ENCODE results near the gene ALDOA.
A peak's percentile ranks its signal among the peaks of the same experiment; 100 is the strongest.

Gene ALDOA

DNA sequence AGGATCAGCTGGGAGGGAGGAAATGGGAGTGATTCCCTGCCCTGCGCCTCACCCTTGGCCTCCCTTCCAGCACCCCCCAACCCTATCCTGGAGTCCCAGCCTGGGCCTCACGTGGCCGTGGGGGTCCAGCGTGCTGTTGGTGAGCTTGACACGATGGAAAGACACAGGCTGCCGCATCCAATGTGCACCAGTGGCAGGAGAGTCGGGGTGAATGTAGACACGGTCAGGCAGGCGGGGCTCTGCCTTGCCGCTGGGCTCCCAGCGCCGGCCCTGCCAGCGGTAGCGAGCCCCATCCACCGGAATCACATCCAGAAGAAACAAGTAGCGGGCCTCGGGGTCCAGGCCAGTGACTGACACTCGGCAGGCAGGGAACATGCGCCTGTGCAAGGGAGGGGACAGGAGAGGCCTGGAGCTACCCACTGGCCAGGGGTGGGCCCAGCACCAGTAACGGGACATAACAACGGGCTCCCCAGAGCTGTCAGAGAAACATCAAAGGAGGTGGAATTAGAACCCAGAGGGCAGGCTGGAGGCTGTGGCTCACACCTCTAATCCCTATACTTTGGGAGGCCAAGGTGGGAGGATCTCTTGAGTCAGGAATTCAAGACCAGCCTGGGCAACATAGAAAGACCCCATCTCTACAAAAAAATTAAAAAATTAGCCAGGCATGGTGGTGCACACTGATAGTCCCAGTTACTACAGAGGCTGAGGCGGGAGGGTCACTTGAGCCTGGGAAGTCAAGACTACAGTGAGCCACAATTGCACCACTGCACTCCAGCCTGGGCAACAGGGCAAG lies 23.5 kb downstream of the ALDOA start:
- H3K9ac ChIP-seq: no peak overlapping the region
- H2AFZ ChIP-seq: no peak overlapping the region
- H3K4me2 ChIP-seq (ENCODE audit: low read length): no peak overlapping the region
- no peak for TF ChIP-seq CTCF (IDR thresholded peaks at IDR 0.05)
- no peaks in the 10 kb centered on the region for H3K27me3 ChIP-seq (ENCODE audit: control insufficient read depth, insufficient read depth, low read length)
- H3K4me3 ChIP-seq (ENCODE audit: low read depth, low read length): no peak overlapping the region
- no peak overlapping the region for H3K27ac ChIP-seq
- H3K36me3 ChIP-seq (ENCODE audit: control insufficient read depth, insufficient read depth, low read length): no peaks in the 10 kb centered on the region
- H3K4me1 ChIP-seq: peaks cover 10% of the 10 kb centered on the region
- no peaks in the 10 kb centered on the region for H3K9me3 ChIP-seq (ENCODE audit: control insufficient read depth, low read length)
- H3K79me2 ChIP-seq: no peaks in the 10 kb centered on the region

DNA sequence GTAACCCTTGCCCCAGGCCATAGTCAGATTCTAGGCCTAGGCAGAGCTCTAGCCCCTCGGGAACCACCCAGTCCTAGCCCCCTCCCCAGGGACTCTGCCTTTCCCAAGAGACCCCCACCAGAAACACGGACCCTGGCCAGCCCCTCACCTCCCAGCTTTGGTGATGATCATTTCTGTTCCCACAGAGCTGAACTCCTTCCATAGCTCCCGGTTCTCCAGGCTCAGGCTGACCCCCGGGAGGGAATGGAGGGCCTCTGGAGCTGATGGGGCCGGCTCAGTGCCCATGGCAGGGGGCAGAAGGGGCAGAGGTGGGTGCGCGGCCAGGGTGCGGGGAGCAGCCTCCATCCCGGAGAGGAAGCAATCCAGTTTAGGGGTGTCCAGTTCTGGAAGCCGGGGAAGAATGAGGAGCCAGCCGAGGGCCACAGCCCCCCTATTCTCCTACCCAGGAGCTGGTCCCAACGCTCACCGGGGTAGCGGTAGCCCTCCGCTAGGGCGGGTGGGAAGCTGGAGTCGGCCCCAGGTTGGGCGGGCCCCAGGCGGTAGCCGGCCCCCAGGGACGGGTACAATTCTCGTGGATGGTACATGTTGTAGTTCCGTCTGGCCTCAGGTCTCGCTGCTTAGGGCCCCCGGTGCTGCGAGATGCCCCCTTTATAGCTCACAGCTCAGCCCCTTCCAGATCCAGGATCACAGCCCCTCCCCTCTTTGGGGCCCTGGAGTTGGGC lies 25.2 kb downstream of the ALDOA start:
- TF ChIP-seq CTCF (IDR thresholded peaks at IDR 0.05): no peak
- peaks cover 17% of the 10 kb centered on the region for H3K4me1 ChIP-seq
- no peak overlapping the region for H3K4me3 ChIP-seq (ENCODE audit: low read depth, low read length)
- no peak overlapping the region for H3K27ac ChIP-seq
- H3K4me2 ChIP-seq (ENCODE audit: low read length): no peak overlapping the region
- no peaks in the 10 kb centered on the region for H3K27me3 ChIP-seq (ENCODE audit: control insufficient read depth, insufficient read depth, low read length)
- no peaks in the 10 kb centered on the region for H3K9me3 ChIP-seq (ENCODE audit: control insufficient read depth, low read length)
- no peak overlapping the region for H3K9ac ChIP-seq
- peak overlapping the region; percentile 98 for H2AFZ ChIP-seq
- H3K79me2 ChIP-seq: peaks cover 4% of the 10 kb centered on the region
- no peaks in the 10 kb centered on the region for H3K36me3 ChIP-seq (ENCODE audit: control insufficient read depth, insufficient read depth, low read length)

DNA sequence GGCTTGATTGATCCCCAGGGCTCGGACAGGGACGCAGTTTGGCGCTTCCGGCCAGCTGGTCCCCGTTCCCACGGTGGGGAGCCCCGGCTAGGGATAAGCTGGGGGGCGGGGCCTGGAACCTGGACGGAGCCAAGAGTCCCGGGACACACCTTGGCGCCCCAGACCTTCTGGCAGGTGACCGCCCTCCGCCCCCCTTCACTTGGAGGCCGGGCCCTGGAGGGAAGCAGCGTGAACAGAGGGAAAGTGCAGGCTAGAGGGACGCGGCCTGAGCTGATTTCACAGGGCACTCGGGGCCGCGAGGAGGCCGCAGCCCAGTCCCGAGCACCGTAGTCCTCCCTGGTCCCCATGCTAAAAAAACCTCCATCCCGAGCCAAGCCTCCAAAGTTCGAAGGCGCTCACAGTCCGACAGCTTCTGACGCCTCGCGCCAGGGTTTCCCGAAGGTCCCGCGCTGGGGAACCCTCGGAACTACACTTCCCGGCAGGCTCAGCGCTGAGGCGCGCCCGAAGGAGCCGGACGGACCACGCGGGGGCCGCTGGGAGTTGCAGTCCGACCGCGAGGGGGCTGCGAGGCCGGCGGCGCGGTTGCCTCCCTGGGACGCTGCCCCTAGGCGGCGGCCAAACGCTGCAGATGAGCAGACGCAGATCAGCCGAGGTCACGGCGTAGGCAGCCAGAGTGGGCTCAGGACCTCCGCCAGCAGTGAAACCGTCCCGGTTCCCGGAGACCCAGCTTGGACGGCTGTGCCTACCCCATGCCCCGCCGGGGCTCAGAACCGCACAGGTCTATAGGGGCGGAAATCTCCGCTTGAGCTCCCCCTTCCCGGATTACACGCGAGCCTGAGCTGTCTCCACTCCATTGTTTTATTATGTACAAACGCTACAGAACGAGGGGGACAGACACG lies 26.2 kb downstream of the ALDOA start, which contains the start of gene TBX6:
TSS of gene TBX6 (minus strand) at position 451 of the 899 bp plus-strand sequence. CDS start 731 bp downstream, outside the sequence.
- Histone ChIP-seq H3K9me3 (ENCODE audit: control insufficient read depth, low read length) (no peaks in the 10 kb centered on the region), H3K36me3 (ENCODE audit: control insufficient read depth, insufficient read depth, low read length) (no peaks in the 10 kb centered on the region), H3K79me2 (peaks cover 4% of the 10 kb centered on the region), H2AFZ (peak within 1 kb of the TSS; percentile 98), H3K27ac (peak within 1 kb of the TSS; percentile 52), H3K27me3 (ENCODE audit: control insufficient read depth, insufficient read depth, low read length) (no peaks in the 10 kb centered on the region), H3K9ac (no peak within 1 kb of the TSS), H3K4me1 (peaks cover 17% of the 10 kb centered on the region), H3K4me2 (ENCODE audit: low read length) (peak within 1 kb of the TSS; percentile 96), H3K4me3 (ENCODE audit: low read depth, low read length) (peak within 1 kb of the TSS; percentile 59)
- peak; percentile 91 for TF ChIP-seq CTCF (IDR thresholded peaks at IDR 0.05)

GRCh38 chr16:30092373-30093010 lies 26.9 kb downstream of the ALDOA start:
- peaks cover 17% of the 10 kb centered on the region for H3K4me1 ChIP-seq

More at GRCh38 chr16:30092373-30093010, 26.9 kb downstream of the ALDOA start:
- Histone ChIP-seq H3K27me3 (ENCODE audit: control insufficient read depth, insufficient read depth, low read length) (no peaks in the 10 kb centered on the region), H3K27ac (peak overlapping the region; percentile 52), H3K9ac (no peak overlapping the region), H3K36me3 (ENCODE audit: control insufficient read depth, insufficient read depth, low read length) (no peaks in the 10 kb centered on the region), H3K79me2 (peaks cover 4% of the 10 kb centered on the region), H3K4me2 (ENCODE audit: low read length) (peak overlapping the region; percentile 64), H3K4me3 (ENCODE audit: low read depth, low read length) (peak overlapping the region; percentile 59), H2AFZ (peak overlapping the region; percentile 98), H3K9me3 (ENCODE audit: control insufficient read depth, low read length) (no peaks in the 10 kb centered on the region)
- TF ChIP-seq CTCF (IDR thresholded peaks at IDR 0.05): peak; percentile 23
